CD4-positive, alpha-beta T cell treated with Interleukin-6 at 100 ng/mL for 8 hours (primary cell): ENCODE measurements around the gene ZNF764.
"Not testable (repeated sequence)": the region's sequence is repeated elsewhere in the genome, so short reads cannot be mapped to it uniquely, and the experiment has no call there.

ENCODE experiments used
- DNase-seq: peaks from one replicate; pipeline ENCODE4 v3.0.0-alpha.2; 2020; ENCODE audit warnings: mixed read lengths, low spot score

Gene ZNF764

DNA sequence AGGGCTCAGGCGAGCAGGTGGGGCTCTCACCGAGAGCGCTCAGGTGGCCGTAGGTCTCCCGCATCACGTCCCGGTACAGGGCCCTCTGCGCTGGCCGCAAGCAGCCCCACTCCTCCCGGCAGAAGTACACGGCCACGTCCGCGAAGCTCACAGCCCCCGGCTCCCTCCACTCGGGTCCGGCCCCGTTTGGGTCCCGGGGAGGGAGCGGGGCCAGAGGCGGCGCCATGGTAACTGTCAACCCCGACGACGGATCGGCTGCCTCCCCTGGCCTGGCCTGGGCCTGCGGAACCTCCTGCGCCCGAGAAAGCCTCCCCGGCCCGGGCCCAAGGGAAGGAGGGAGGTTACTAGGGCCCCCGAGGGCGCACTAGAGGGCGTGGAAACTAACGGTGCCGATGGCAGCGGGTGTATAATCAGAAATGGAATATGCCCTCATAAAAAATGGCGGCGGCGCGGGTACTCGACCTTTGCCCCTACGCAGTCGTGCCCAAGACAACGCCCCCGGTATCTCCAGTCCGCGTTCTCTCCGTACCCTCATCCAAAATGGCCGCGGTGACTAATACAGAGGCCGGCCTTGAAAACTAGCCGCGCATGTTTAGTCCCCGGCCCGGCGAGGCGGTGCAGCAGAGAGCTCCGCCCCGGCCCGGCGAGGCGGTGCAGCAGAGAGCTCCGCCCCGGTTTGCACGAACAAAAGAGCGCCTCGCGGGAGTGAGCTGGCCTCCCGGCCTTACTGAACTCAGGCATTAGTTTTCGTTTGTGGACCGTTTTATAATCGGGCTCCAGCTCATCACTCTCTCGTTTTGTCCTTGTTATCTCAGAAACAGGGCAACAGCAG lies at the start of gene ZNF764:
Gene ZNF764, minus strand, starts transcription at position 418 of the 832 bp plus-strand sequence. Its CDS starts 192 bp downstream, at position 226.
- DNase-seq, result peak; percentile 98

GRCh38 chr16:30606004-30606403 lies 47.8 kb upstream of the ZNF764 start:
- DNase-seq, result no peak

GRCh38 chr16:30605158-30605557 lies 47.0 kb upstream of the ZNF764 start:
- no peak for DNase-seq

DNA sequence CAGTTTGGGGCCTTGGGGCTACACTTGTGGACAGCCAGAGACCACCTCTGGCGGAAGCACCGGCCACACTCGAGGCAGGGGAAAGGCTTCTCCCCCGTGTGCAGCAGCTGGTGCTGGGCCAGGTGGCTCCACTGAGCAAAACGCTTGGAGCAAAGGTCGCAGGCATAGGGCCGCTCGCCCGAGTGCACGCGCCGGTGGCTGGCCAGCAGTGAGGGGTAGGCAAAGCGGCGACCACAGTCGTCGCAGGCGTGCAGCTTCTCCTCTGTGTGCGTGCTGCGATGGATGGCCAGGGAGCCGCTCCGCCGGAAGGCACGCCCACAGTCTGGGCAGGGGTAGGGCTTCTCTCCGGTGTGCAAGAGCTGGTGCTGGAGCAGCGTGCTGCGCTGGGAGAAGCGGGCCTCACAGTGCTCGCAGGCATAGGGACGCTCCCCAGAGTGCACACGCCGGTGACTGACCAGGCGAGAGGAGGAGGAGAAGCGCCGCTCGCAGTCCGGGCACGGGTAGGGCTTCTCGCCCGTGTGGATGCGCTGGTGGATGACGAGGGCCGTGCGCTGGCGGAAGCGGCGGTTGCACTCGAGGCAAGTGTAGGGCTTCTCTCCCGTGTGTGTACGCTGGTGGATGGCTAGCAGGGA lies 46.3 kb upstream of the ZNF764 start:
- no peak for DNase-seq

DNA sequence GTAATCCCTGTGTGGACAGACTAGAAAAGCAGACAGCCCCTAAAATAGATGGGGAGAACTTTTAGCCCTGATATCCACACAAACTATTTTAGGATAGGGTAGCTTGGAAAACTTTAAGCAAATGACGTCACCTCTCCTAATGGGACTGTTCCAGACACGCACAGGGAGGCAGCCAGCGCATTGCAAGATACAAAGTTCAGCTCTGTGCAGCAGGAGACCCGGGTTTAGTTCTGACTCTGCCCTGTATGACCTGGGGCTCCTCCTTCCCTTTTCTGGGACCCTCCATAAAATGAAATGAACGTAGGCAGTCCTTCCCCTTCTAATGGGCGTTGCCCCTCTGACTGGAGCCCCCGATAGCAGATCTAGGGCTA lies 45.8 kb upstream of the ZNF764 start:
- DNase-seq, result no peak

GRCh38 chr16:30602616-30603277 lies 44.6 kb upstream of the ZNF764 start:
- DNase-seq, result no peak

GRCh38 chr16:30601966-30602365 lies 43.8 kb upstream of the ZNF764 start:
- DNase-seq, result no peak

- DNase-seq, result no peak
Measured at GRCh38 chr16:30600929-30601328, 42.8 kb upstream of the ZNF764 start.

DNA sequence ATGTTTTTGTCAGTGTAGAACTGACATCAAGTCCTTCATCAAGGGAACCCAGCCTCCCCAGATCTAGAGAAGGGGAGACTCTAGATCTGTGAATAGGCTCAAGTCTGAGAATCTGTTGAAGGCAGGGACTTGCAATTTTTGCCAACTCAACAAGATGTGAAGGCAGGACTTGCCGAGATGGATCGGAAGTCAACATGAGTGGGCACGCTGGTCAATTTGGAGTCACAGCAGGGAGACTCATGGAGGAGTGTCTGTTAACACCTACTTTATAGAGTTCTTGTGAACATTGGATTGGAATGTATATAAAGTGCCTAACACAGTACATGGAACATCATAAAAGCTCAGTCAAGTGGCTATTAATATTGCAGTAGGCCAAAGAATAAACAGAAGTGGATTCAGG lies 42.0 kb upstream of the ZNF764 start:
- DNase-seq, result no peak

DNA sequence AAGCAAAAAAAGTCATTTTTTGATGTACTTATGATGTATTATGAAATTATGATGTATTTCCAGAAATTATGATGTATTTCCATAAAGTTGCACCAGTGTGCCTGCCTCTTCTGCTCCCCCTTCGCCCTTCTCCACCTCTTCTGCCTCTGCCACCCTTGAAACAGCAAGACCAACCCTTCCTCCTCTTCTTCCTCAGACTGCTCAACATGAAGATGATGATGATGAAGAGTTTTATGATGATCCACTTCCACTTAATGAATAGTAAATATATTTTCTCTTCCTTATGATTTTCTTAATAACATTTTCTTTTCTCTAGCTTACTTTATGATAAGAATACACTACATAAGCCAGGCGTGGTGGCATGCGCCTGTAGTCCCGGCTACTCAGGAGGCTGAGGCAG lies 34.7 kb upstream of the ZNF764 start:
- no peak for DNase-seq

- DNase-seq, result not testable (repeated sequence)
Measured at GRCh38 chr16:30590869-30591268, 32.7 kb upstream of the ZNF764 start.

- not testable (repeated sequence) for DNase-seq
Measured at GRCh38 chr16:30589582-30589981, 31.4 kb upstream of the ZNF764 start.

DNA sequence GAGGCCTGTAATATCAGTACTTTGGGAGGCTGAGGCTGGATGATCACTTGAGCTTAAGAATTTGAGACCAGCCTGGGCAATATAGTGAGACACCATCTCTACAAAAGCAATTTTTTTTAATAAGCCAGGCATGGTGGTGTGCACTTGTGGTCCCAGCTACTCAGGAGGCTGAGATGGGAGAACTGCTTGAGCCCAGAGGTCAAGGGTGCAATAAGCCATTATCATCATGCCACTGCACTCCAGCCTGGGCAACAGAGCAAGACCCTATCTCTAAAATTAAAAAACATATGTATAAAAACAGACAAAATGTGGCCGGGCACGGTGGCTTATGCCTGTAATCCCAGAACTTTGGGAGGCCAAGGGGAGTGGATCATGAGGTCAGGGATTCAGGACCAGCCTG lies 30.5 kb upstream of the ZNF764 start:
- no peak for DNase-seq

- DNase-seq, result peak; percentile 96
Measured at GRCh38 chr16:30585400-30586191, 27.4 kb upstream of the ZNF764 start, which contains the start of gene ZNF785. ZNF785 (minus strand) TSS chr16:30585697; CDS start chr16:30585611, 86 bp downstream.

- no peak for DNase-seq
Measured at GRCh38 chr16:30585022-30585399, 26.8 kb upstream of the ZNF764 start.

DNA sequence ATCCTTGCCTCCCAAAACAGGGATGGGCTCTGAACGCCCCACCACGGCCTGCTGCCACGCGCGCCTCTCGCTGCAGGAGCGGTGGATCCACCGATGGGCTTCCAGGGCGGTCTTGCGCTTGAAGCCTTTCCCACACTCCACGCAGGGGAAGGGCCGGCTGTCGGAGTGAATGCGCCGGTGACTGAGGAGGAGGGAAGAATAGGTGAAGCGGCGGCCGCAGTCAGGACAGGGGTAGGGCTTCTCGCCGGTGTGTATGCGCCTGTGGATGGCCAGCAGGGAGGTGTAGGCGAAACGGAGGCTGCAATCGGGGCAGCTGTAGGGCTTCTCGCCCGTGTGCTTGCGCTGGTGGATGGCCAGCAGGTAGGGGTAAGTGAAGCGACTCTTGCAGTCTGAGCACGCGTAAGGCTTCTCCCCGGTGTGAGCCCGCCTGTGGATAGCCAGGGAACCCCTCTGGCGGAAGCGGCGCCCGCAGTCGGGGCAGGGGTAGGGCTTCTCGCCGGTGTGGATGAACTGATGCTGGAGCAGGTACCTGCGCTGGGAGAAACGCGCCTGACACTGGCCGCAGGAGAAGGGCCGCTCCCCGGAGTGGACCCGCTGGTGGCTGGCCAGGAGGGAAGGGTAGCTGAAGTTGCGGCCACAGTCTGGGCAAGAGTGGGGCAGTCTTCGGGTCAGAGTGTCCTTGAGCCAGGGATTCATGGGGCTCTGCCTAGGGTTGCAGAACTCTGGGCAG lies 24.6 kb upstream of the ZNF764 start:
- DNase-seq, result no peak

GRCh38 chr16:30581457-30581856 lies 23.3 kb upstream of the ZNF764 start:
- no peak for DNase-seq

- no peak for DNase-seq
Measured at GRCh38 chr16:30574678-30575077, 16.5 kb upstream of the ZNF764 start.

- peak; percentile 98 for DNase-seq
Measured at GRCh38 chr16:30571445-30572322, 13.5 kb upstream of the ZNF764 start, which contains the start of gene ZNF688. ZNF688 (minus strand) TSS chr16:30571714; CDS start chr16:30571629, 85 bp downstream.
